ENCODE data around the gene PNMA1. TPM values are rescaled to one million over a fixed set of nuclear protein-coding genes. Genes with fewer than 3 reads are reported as not detected.

PNMA1 gene
- total RNA-seq, 6 donors from 2014 or later, result 9.9 to 28.9 (median 15.2) TPM

- no peak for DNase-seq
- H3K4me3 ChIP-seq, result no peak overlapping the region
- H3K27ac ChIP-seq, result peak overlapping the region; percentile 84 to 98 (median 96)
- peaks cover 90 to 100% (median 97%) of the 10 kb centered on the region in 4 donors for H3K4me1 ChIP-seq
- WGBS, 2 donors, result 28 to 37% methylated on average over 3 of the region's 3 CpGs
- ATAC-seq (ENCODE audit: low FRiP score in 2 of 2), result no peak
- TF ChIP-seq CTCF (IDR thresholded peaks at IDR 0.05) (no peak), EP300 (IDR thresholded peaks at IDR 0.05) (no peak), POLR2AphosphoS5 (IDR thresholded peaks at IDR 0.05) (no peak), POLR2A (IDR thresholded peaks at IDR 0.05) (no peak)
- no peaks in the 10 kb centered on the region for H3K9me3 ChIP-seq
- no peaks in the 10 kb centered on the region for H3K36me3 ChIP-seq
- H3K27me3 ChIP-seq, result no peaks in the 10 kb centered on the region
These were observed 36.3 kb upstream of the PNMA1 start for GRCh38 chr14:73750531-73750901.

GRCh38 chr14:73749706-73750530 is 35.7 kb upstream of the PNMA1 start:
- Histone ChIP-seq H3K36me3 (no peaks in the 10 kb centered on the region), H3K27ac (peak overlapping the region; percentile 84 to 98 (median 96)), H3K4me3 (no peak overlapping the region), H3K4me1 (peaks cover 90 to 100% (median 97%) of the 10 kb centered on the region in 4 donors), H3K27me3 (no peaks in the 10 kb centered on the region), H3K9me3 (no peaks in the 10 kb centered on the region)
- TF ChIP-seq POLR2AphosphoS5 (IDR thresholded peaks at IDR 0.05) (no peak), POLR2A (IDR thresholded peaks at IDR 0.05) (no peak), CTCF (IDR thresholded peaks at IDR 0.05) (no peak), EP300 (IDR thresholded peaks at IDR 0.05) (no peak)
- 47 to 48% methylated on average over 11 of the region's 11 CpGs for WGBS, 2 donors
- no peak for ATAC-seq (ENCODE audit: low FRiP score in 2 of 2)
- no peak for DNase-seq

- TF ChIP-seq POLR2A (IDR thresholded peaks at IDR 0.05), result no peak
- TF ChIP-seq CTCF (IDR thresholded peaks at IDR 0.05), result no peak
- TF ChIP-seq EP300 (IDR thresholded peaks at IDR 0.05), result no peak
- no peak for TF ChIP-seq POLR2AphosphoS5 (IDR thresholded peaks at IDR 0.05)
- DNase-seq (no peak), ATAC-seq (ENCODE audit: low FRiP score in 2 of 2) (no peak)
- Histone ChIP-seq H3K27me3 (no peaks in the 10 kb centered on the region), H3K36me3 (no peaks in the 10 kb centered on the region), H3K27ac (peak overlapping the region in 1 of 4 donors; percentile 98), H3K4me1 (peaks cover 90 to 100% (median 97%) of the 10 kb centered on the region in 4 donors), H3K9me3 (no peaks in the 10 kb centered on the region), H3K4me3 (no peak overlapping the region)
- WGBS, 2 donors, result 63 to 65% methylated on average over 6 of the region's 6 CpGs
These were observed 34.7 kb upstream of the PNMA1 start for GRCh38 chr14:73748858-73749357.

- no peak for DNase-seq
- H3K36me3 ChIP-seq, result no peaks in the 10 kb centered on the region
- no peak for TF ChIP-seq CTCF (IDR thresholded peaks at IDR 0.05)
- no peak for TF ChIP-seq EP300 (IDR thresholded peaks at IDR 0.05)
- TF ChIP-seq POLR2AphosphoS5 (IDR thresholded peaks at IDR 0.05), result no peak
- TF ChIP-seq POLR2A (IDR thresholded peaks at IDR 0.05), result no peak
- H3K4me1 ChIP-seq, result peaks cover 90 to 100% (median 97%) of the 10 kb centered on the region in 4 donors
- no peak for ATAC-seq (ENCODE audit: low FRiP score in 2 of 2)
- WGBS, 2 donors, result 71 to 76% methylated on average over 7 to 9 of the region's 9 CpGs
- peak overlapping the region; percentile 2 to 89 (median 58) for H3K27ac ChIP-seq
- H3K4me3 ChIP-seq, result no peak overlapping the region
- no peaks in the 10 kb centered on the region for H3K27me3 ChIP-seq
- H3K9me3 ChIP-seq, result no peaks in the 10 kb centered on the region
These were observed 33.4 kb upstream of the PNMA1 start for GRCh38 chr14:73747379-73748211.
